Suprapubic skin (tissue), 4 donors: ENCODE results near the gene DMXL1. TPM values are rescaled to one million over a fixed set of nuclear protein-coding genes. Genes with fewer than 3 reads are reported as not detected.
"Not testable (repeated sequence)": the region's sequence is repeated elsewhere in the genome, so short reads cannot be mapped to it uniquely, and the experiment has no call there.

Experiments used
- DNase-seq, 2 donors: peaks; one replicate each; pipeline ENCODE4 v3.0.0-alpha.2; 2019; ENCODE audit warnings: low spot score in 2 of 2
- H3K27ac ChIP-seq: fragments of 200-600 bp; sonication (generic); one replicate; pipeline ENCODE4 v1.5.1; 2019
- H3K27me3 ChIP-seq: fragments of 200-600 bp; sonication (generic); one replicate; pipeline ENCODE4 v1.5.1; 2019
- H3K36me3 ChIP-seq: fragments of 200-600 bp; sonication (generic); one replicate; pipeline ENCODE4 v1.5.1; 2019
- H3K4me1 ChIP-seq: fragments of 200-600 bp; sonication (generic); one replicate; pipeline ENCODE4 v1.5.1; 2019
- H3K4me3 ChIP-seq: fragments of 200-600 bp; sonication (generic); one replicate; pipeline ENCODE4 v1.5.1; 2019; ENCODE audit warnings: mild to moderate bottlenecking
- H3K9me3 ChIP-seq: fragments of 200-600 bp; sonication (generic); one replicate; pipeline ENCODE4 v1.5.1; 2019
- EP300 ChIP-seq: sonication (generic); formaldehyde crosslinking; IDR thresholded peaks from one replicate; pipeline ENCODE4 v1.6.1; 2017; ENCODE audit warnings: antibody characterized with exemption
- POLR2A ChIP-seq, 2 donors: fragments of 450-650 bp; IDR thresholded peaks; one replicate each; pipeline ENCODE4 v1.6.1; 2017; ENCODE audit warnings: antibody characterized with exemption in 2 of 2, mild to moderate bottlenecking in 2 of 2, moderate library complexity in 2 of 2
- POLR2AphosphoS5 ChIP-seq, 3 donors: sonication (generic); formaldehyde crosslinking; IDR thresholded peaks; one replicate each; pipeline ENCODE4 v1.6.1; 2017; ENCODE audit warnings: antibody characterized with exemption in 3 of 3
- WGBS: methylation state at CpG from one replicate; pipeline ENCODE4 v1.1.5; 2018; 5-methylcytosine and 5-hydroxymethylcytosine counted together
- total RNA-seq, 4 donors: library from RNA; depleted of rRNA; stranded (reverse); fragments of >200 nt; gene quantifications; one replicate each; pipeline ENCODE4 v1.1.0, GENCODE V29; 2016
- TF ChIP-seq, protein P1 (sequence below), 2 donors: fragments of 200-600 bp in 1 of 2; fragments of 450-650 bp in 1 of 2; sonication (generic) in 1 of 2; IDR thresholded peaks; one replicate each; pipeline ENCODE4 v1.5.1; 2016 to 2019; ENCODE audit warnings: antibody characterized with exemption in 2 of 2, mild to moderate bottlenecking in 1 of 2, moderate library complexity in 1 of 2

Gene DMXL1
- total RNA-seq, 4 donors from 2014 or later, result 38.8 to 79.1 (median 47.9) TPM

DNA sequence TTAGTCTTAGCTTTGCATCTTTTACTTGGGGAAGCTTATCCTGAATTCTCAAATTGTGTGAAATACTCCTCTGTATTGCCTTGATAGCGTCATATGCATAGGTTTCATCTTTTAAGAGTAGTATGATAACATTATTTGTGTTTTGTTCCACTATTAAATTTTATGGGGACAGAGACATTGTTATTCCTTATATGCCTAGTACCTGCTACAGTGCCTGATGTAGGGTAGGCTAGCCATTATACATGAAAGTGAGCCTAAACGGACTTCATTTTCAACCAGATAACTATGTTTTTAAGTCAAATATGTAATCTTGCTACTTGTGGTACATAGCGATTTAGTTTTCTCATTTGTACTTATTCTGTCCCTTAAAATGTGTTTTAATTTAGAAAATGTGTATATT, 105.9 kb downstream of the DMXL1 start:
- no peak overlapping the region for H3K27ac ChIP-seq
- DNase-seq, result no peak
- over 99% methylated on average over 3 of the region's 3 CpGs for WGBS
- no peaks in the 10 kb centered on the region for H3K27me3 ChIP-seq
- H3K9me3 ChIP-seq, result no peaks in the 10 kb centered on the region
- no peaks in the 10 kb centered on the region for H3K4me1 ChIP-seq
- H3K36me3 ChIP-seq, result peaks cover 22% of the 10 kb centered on the region
- H3K4me3 ChIP-seq, result no peak overlapping the region
- TF ChIP-seq, protein P1, sequence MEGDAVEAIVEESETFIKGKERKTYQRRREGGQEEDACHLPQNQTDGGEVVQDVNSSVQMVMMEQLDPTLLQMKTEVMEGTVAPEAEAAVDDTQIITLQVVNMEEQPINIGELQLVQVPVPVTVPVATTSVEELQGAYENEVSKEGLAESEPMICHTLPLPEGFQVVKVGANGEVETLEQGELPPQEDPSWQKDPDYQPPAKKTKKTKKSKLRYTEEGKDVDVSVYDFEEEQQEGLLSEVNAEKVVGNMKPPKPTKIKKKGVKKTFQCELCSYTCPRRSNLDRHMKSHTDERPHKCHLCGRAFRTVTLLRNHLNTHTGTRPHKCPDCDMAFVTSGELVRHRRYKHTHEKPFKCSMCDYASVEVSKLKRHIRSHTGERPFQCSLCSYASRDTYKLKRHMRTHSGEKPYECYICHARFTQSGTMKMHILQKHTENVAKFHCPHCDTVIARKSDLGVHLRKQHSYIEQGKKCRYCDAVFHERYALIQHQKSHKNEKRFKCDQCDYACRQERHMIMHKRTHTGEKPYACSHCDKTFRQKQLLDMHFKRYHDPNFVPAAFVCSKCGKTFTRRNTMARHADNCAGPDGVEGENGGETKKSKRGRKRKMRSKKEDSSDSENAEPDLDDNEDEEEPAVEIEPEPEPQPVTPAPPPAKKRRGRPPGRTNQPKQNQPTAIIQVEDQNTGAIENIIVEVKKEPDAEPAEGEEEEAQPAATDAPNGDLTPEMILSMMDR (IDR thresholded peaks at IDR 0.05), result no peak
- TF ChIP-seq POLR2AphosphoS5 (IDR thresholded peaks at IDR 0.05) (no peak), EP300 (no peak), POLR2A (IDR thresholded peaks at IDR 0.05) (no peak)

DNA sequence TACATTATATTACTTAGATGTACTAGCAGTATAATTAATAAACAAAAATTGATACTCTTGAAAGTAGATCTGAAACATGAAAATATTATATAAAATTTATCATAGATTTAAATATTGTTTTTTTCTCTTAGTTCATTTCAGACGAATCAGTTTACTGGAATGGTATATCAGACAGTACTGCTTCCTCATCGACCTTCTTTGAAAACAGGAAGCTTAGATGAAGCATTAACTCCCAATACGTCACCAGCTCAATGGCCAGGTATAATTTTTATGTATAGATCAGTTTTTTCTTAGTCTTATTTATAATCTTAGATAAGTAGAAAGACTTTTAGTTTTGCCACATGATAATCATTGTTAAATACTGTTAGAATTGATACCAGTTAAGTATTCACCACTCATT, 106.3 kb downstream of the DMXL1 start:
- Histone ChIP-seq H3K27ac (no peak overlapping the region), H3K4me1 (no peaks in the 10 kb centered on the region), H3K9me3 (no peaks in the 10 kb centered on the region), H3K4me3 (no peak overlapping the region), H3K36me3 (peaks cover 21% of the 10 kb centered on the region), H3K27me3 (no peaks in the 10 kb centered on the region)
- 90% methylated on average over 3 of the region's 3 CpGs for WGBS
- DNase-seq, result no peak
- no peak for TF ChIP-seq EP300
- TF ChIP-seq, protein P1 (IDR thresholded peaks at IDR 0.05), result no peak
- TF ChIP-seq POLR2A (IDR thresholded peaks at IDR 0.05), result no peak
- TF ChIP-seq POLR2AphosphoS5 (IDR thresholded peaks at IDR 0.05), result no peak

DNA sequence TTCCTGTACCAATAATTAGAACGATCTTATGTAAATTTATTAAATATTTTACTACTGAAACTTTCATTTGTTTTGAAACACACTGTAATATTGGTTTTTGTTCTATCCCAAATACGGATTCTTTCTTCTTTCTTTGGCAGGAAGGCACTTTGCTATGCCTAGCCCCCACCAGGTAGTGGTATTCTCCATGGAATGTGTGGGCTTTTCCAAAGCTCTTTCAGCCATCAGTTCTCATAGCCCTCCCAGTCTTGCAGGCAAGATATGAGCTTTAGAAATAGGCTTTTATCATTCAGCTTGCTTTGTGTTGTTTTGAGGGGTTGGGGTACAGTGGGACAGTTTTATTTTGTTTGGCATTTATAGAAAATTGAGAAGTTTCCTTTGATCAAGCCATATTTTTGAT, 107.5 kb downstream of the DMXL1 start:
- Histone ChIP-seq H3K9me3 (no peaks in the 10 kb centered on the region), H3K27me3 (no peaks in the 10 kb centered on the region), H3K4me1 (no peaks in the 10 kb centered on the region), H3K36me3 (peaks cover 17% of the 10 kb centered on the region), H3K27ac (no peak overlapping the region), H3K4me3 (no peak overlapping the region)
- 92% methylated on average over 2 of the region's 2 CpGs for WGBS
- no peak for TF ChIP-seq EP300
- TF ChIP-seq POLR2A (IDR thresholded peaks at IDR 0.05), result no peak
- TF ChIP-seq, protein P1 (IDR thresholded peaks at IDR 0.05), result no peak
- no peak for TF ChIP-seq POLR2AphosphoS5 (IDR thresholded peaks at IDR 0.05)
- no peak for DNase-seq

DNA sequence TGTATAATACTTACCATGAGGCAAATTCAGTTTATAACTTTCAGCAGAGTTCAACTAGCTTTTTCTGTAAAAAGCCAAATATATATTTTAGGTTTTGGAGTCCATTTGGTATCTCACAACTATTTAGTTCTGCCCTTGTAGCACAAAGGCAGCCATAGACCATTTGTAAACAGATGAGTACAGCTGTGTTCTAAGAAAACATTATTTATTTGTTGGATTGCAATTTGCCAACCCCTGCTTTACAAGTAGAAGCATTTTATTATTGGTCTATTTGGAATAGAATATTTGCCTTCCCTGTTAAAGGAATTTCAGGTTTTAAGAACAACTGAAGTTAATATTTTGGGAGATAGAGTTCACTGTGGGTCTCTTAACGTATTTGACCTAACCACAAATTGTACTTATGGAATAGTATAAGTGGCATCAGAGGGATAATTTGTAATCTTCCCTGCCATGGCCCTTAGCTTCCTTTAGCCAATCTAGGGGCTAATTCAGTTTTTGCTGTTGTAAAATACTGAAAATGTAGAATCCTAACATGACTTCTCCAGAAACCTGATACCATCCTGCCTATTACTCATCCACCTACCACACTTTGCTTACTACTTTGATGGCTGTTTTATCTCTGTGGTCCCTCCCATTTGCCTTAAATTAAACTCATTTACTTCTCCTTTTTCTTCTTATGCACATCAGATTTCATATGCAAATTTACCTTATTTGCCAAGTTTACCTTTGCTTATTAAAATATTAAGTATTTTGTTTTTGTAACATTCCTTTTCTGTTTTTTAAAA, 109.2 kb downstream of the DMXL1 start:
- Histone ChIP-seq H3K27me3 (no peaks in the 10 kb centered on the region), H3K36me3 (peaks cover 17% of the 10 kb centered on the region), H3K4me1 (no peaks in the 10 kb centered on the region), H3K4me3 (no peak overlapping the region), H3K9me3 (no peaks in the 10 kb centered on the region), H3K27ac (no peak overlapping the region)
- no peak for DNase-seq
- WGBS, result 90% methylated on average over 1 of the region's 1 CpG
- TF ChIP-seq POLR2A (IDR thresholded peaks at IDR 0.05) (no peak), POLR2AphosphoS5 (IDR thresholded peaks at IDR 0.05) (no peak), EP300 (no peak)
- TF ChIP-seq, protein P1 (IDR thresholded peaks at IDR 0.05), result no peak

DNA sequence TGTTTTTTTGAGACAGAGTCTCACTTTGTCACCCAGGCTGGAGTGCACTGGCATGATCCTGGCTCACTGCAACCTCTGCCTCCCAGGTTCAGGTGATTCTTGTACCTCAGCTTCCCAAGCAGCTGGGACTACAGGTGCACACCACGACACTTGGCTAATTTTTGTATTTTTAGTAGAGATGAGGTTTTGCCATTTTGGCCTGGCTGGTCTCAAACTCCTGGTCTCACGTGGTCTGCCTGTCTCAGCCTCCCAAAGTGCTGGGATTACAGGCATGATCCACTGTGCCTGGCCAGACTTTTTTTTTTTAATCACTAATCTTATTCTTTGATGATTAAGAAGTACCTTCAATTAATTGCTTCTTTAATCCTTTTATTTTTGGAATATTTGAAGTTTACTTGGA, 114.6 kb downstream of the DMXL1 start:
- H3K27me3 ChIP-seq, H3K4me1 ChIP-seq, DNase-seq, H3K4me3 ChIP-seq, H3K9me3 ChIP-seq, H3K27ac ChIP-seq: not testable (repeated sequence)
- H3K36me3 ChIP-seq, result peaks cover 11% of the 10 kb centered on the region
- WGBS, result 73% methylated on average over 2 of the region's 2 CpGs
